Placental epithelial cell (primary cell): ENCODE results near the gene GCSAM. TPM values are rescaled to one million over a fixed set of nuclear protein-coding genes. Genes with fewer than 3 reads are reported as not detected.

ENCODE experiments used
- small RNA-seq: library from RNA; depleted of rRNA; stranded (forward); fragments of <200 nt; gene quantifications from one replicate; pipeline ENCODE3, GENCODE V24; 2012
- total RNA-seq: library from RNA; depleted of rRNA; stranded (reverse); fragments of >200 nt; gene quantifications from 2 replicates; pipeline ENCODE4 v1.2.3, GENCODE V29; 2012

GCSAM gene, protein sequence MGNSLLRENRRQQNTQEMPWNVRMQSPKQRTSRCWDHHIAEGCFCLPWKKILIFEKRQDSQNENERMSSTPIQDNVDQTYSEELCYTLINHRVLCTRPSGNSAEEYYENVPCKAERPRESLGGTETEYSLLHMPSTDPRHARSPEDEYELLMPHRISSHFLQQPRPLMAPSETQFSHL
- total RNA-seq = not detected in 2 replicates

DNA sequence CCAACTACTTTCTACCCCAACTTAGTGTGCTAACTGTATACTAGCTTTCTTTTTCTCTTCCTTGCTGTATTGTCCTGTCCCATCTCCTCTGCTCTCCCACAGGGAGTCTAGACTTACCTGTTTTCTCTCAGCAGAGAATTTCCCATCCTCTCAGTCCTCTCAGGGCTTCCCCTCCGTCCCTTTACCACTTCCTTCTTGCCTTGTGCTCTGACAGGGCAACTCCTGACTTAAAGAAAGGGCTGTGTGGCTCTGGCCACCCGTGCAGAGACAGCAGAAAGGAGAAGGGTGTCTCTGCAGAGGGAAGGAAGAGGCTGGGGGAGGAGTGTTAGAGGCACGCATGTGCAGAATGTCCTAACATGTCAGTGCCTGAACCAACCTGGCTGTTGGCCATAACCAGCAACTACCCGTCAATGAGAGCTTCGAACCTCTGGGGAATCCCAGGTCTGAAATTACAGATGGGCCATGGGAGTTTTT is at the start of gene GCSAM:
TSS of gene GCSAM (minus strand) at position 274 of the 474 bp plus-strand sequence. CDS start at position 146, 128 bp downstream.

DNA sequence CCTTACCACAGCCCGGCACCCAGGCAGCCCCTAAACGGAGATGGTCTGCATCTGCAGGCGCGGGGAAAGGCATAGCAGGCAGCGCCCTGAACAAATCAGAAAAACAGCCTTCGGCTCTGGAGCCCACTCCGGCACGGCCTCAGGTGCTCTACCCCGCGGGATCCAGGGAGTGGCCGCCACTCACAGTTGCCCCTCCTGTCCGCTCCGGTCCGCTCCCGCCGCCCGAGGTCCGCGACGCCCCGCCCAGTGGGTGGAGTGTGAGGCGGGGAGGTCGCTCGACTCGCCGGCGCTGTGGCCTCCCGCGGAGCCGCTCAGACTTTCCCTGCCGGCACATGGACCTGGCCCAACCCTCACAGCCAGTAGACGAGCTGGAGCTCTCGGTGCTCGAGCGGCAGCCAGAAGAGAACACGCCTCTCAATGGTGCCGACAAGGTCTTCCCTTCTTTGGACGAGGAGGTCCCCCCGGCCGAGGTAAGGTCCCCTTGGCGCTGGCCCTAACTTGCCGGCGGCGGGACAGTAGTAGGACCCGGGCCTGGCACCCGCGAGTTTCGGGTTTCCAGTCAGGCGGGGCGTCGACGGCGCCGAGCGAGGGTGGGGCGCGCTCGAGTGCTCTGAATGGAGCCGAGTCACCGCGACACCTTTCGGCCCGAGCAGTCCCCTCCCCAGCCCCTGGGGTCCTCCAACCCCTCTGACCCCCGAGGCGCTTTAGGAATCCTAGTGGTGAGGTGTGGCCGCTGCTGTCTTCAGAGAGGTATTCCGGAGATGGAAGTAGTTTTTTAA is 46.8 kb downstream of the GCSAM start, which contains the start of gene C3orf52:
TSS of gene C3orf52 (plus strand) at position 314 of the 779 bp plus-strand sequence. CDS start at position 333, 19 bp downstream.

Small RNA genes within 50 kb of the gene (small RNA-seq; reads per million reads assigned to genes)
- not detected for gene MIR567

Other genes starting within 250 kb of the GCSAM start
- gene ABHD10, start 154.2 kb downstream of the GCSAM start, total RNA-seq = 21.2 and 21.7 TPM in 2 replicates
- not detected in 2 replicates for gene TAGLN3, start 134.3 kb downstream of the GCSAM start, total RNA-seq
- 0.11 TPM in 1 of 2 replicates, not detected in the other for gene TMPRSS7, start 98.5 kb downstream of the GCSAM start, total RNA-seq
- 23.9 and 34.3 TPM in 2 replicates for gene C3orf52, start 46.9 kb downstream of the GCSAM start, total RNA-seq
- under 0.01 TPM in 1 of 2 replicates, not detected in the other for gene SLC9C1, start 161.0 kb upstream of the GCSAM start, total RNA-seq
- gene CD200, start 199.9 kb upstream of the GCSAM start, total RNA-seq = 0.39 TPM in 1 of 2 replicates, not detected in the other